GM23248 (cell line): ENCODE data around the gene SETBP1. TPM values are rescaled to one million over a fixed set of nuclear protein-coding genes. Genes with fewer than 3 reads are reported as not detected.
A peak's percentile ranks its signal among the peaks of the same experiment; 100 is the strongest.

Source experiments
- DNase-seq: peaks from one replicate; pipeline ENCODE4 v3.0.0-alpha.2; 2015
- H2AFZ ChIP-seq: fragments of 200-600 bp; sonication (generic); 2 replicates; pipeline ENCODE4 v1.6.1; 2016; ENCODE audit warnings: antibody characterized with exemption
- H3F3A ChIP-seq: fragments of 200-600 bp; sonication (generic); 2 replicates; pipeline ENCODE4 v1.6.1; 2016; ENCODE audit warnings: mild to moderate bottlenecking, antibody characterized with exemption, mixed run types; ENCODE audit not compliant: insufficient read depth
- H3K27ac ChIP-seq: fragments of 200-600 bp; sonication (generic); 2 replicates; pipeline ENCODE4 v1.5.1; 2016; ENCODE audit warnings: mild to moderate bottlenecking
- H3K27me3 ChIP-seq: fragments of 200-600 bp; sonication (generic); replicated peaks from 2 replicates; pipeline ENCODE4 v1.6.1; 2016; ENCODE audit warnings: mild to moderate bottlenecking; ENCODE audit not compliant: insufficient read depth
- H3K36me3 ChIP-seq: fragments of 200-600 bp; sonication (generic); 2 replicates; pipeline ENCODE4 v1.6.1; 2016; ENCODE audit warnings: low read depth, mild to moderate bottlenecking
- H3K4me1 ChIP-seq: fragments of 200-600 bp; sonication (generic); 2 replicates; pipeline ENCODE4 v1.6.1; 2016; ENCODE audit warnings: mild to moderate bottlenecking; ENCODE audit not compliant: insufficient read depth
- H3K4me2 ChIP-seq: fragments of 200-600 bp; sonication (generic); one replicate; pipeline ENCODE4 v1.6.1; 2016; ENCODE audit warnings: mild to moderate bottlenecking; ENCODE audit not compliant: unreplicated experiment
- H3K4me3 ChIP-seq: fragments of 200-600 bp; sonication (generic); 2 replicates; pipeline ENCODE4 v1.5.1; 2016; ENCODE audit warnings: mild to moderate bottlenecking
- H3K79me2 ChIP-seq: fragments of 200-600 bp; sonication (generic); 2 replicates; pipeline ENCODE4 v1.6.1; 2016; ENCODE audit warnings: mild to moderate bottlenecking; ENCODE audit not compliant: insufficient read depth
- H3K9ac ChIP-seq: fragments of 200-600 bp; sonication (generic); 2 replicates; pipeline ENCODE4 v1.6.1; 2016; ENCODE audit warnings: mild to moderate bottlenecking
- H3K9me2 ChIP-seq: fragments of 200-600 bp; sonication (generic); 2 replicates; pipeline ENCODE4 v1.6.1; 2016; ENCODE audit warnings: mixed run types, mild to moderate bottlenecking, moderate library complexity; ENCODE audit not compliant: insufficient read depth
- H3K9me3 ChIP-seq: fragments of 200-600 bp; sonication (generic); one replicate; pipeline ENCODE4 v1.6.1; 2017; ENCODE audit warnings: low read depth
- H4K20me1 ChIP-seq: fragments of 200-600 bp; sonication (generic); 2 replicates; pipeline ENCODE4 v1.6.0; 2016; ENCODE audit not compliant: insufficient read depth
- EZH2 ChIP-seq: fragments of 200-600 bp; sonication (generic); IDR thresholded peaks from 2 replicates; pipeline ENCODE4 v1.6.1; 2018; ENCODE audit warnings: antibody characterized with exemption, mild to moderate bottlenecking; ENCODE audit not compliant: insufficient read depth, poor library complexity, severe bottlenecking
- EZH2phosphoT487 ChIP-seq: fragments of 200-600 bp; sonication (generic); IDR thresholded peaks from 2 replicates; pipeline ENCODE4 v1.6.1; 2018; ENCODE audit warnings: antibody characterized with exemption, moderate library complexity, mild to moderate bottlenecking, low read depth; ENCODE audit not compliant: insufficient read depth
- WGBS, 2 experiments: methylation state at CpG; one replicate each; pipeline ENCODE4 v1.1.6; 2015 to 2017; ENCODE audit warnings: low lambda C conversion rate in 2 of 2, low coverage in 1 of 2; ENCODE audit errors: missing lambda C conversion rate in 2 of 2; 5-methylcytosine and 5-hydroxymethylcytosine counted together
- in situ Hi-C: fragments of 300-500 bp; cut with MboI; formaldehyde crosslinking; loops from 2 replicates; pipeline ENCODE4 v1.15.0; 2020
- polyA plus RNA-seq: library from polyadenylated mRNA; unstranded; fragments of >200 nt; fragmentation: Nextera tagmentation; extraction: Ambion mirVana; gene quantifications from 2 replicates; pipeline ENCODE4 v1.2.1, GENCODE V29; 2016
- total RNA-seq: library from RNA; depleted of rRNA; stranded (reverse); fragments of >200 nt; shearing (Covaris generic); gene quantifications from 2 replicates; pipeline ENCODE4 v1.2.3, GENCODE V29; 2014

The SETBP1 gene
- total and polyA plus RNA-seq, 2 experiments from 2014 or later = 1.3 to 4.1 TPM

GRCh38 chr18:44651478-44651877 lies 29.2 kb upstream of the SETBP1 start:
- no peak overlapping the region for H3K27ac ChIP-seq
- in situ Hi-C loops = loop anchor here (25.0 kb wide), 2 partner anchors 514 to 989 kb away; no protein-coding TSS in a partner anchor
- TF ChIP-seq EZH2 (no peak), EZH2phosphoT487 (no peak)
- no peak overlapping the region for H3K4me3 ChIP-seq
- no peaks in the 10 kb centered on the region for H3K27me3 ChIP-seq
- no peaks in the 10 kb centered on the region for H4K20me1 ChIP-seq
- no peaks in the 10 kb centered on the region for H3K79me2 ChIP-seq
- 36 to 39% methylated on average over 6 of the region's 6 CpGs for WGBS, 2 experiments
- DNase-seq = peak; percentile 78
- H3K36me3 ChIP-seq = no peaks in the 10 kb centered on the region
- peak overlapping the region; percentile 35 for H3K4me2 ChIP-seq
- peaks cover 24% of the 10 kb centered on the region for H3K4me1 ChIP-seq
- no peak overlapping the region for H3K9ac ChIP-seq
- H2AFZ ChIP-seq = no peak overlapping the region
- H3F3A ChIP-seq = peaks cover 9% of the 10 kb centered on the region; the same call in 1 of the 2 replicates
- H3K9me3 ChIP-seq = no peaks in the 10 kb centered on the region
- H3K9me2 ChIP-seq = no peaks in the 10 kb centered on the region

GRCh38 chr18:44651918-44652572 lies 28.6 kb upstream of the SETBP1 start:
- Histone ChIP-seq H3K27me3 (no peaks in the 10 kb centered on the region), H3K9ac (no peak overlapping the region), H2AFZ (no peak overlapping the region), H3K79me2 (no peaks in the 10 kb centered on the region), H3K4me2 (peak overlapping the region; percentile 35), H3K27ac (no peak overlapping the region), H3K4me3 (no peak overlapping the region), H4K20me1 (no peaks in the 10 kb centered on the region), H3F3A (peaks cover 9% of the 10 kb centered on the region; the same call in 1 of the 2 replicates), H3K4me1 (peaks cover 24% of the 10 kb centered on the region), H3K9me3 (no peaks in the 10 kb centered on the region), H3K9me2 (no peaks in the 10 kb centered on the region), H3K36me3 (no peaks in the 10 kb centered on the region)
- DNase-seq = peak; percentile 23
- TF ChIP-seq EZH2 (no peak), EZH2phosphoT487 (no peak)
- in situ Hi-C loops = loop anchor here (25.0 kb wide), 2 partner anchors 515 to 990 kb away; no protein-coding TSS in a partner anchor
- 95 to 97% methylated on average over 6 of the region's 6 CpGs for WGBS, 2 experiments

- peak; percentile 6 for DNase-seq
- Histone ChIP-seq H3K36me3 (no peaks in the 10 kb centered on the region), H3K4me2 (no peak overlapping the region), H3K79me2 (no peaks in the 10 kb centered on the region), H2AFZ (no peak overlapping the region), H3K4me1 (peaks cover 24% of the 10 kb centered on the region), H3K9ac (no peak overlapping the region), H3K27me3 (no peaks in the 10 kb centered on the region), H4K20me1 (no peaks in the 10 kb centered on the region), H3K27ac (no peak overlapping the region), H3F3A (peaks cover 9% of the 10 kb centered on the region; the same call in 1 of the 2 replicates), H3K9me2 (no peaks in the 10 kb centered on the region), H3K4me3 (no peak overlapping the region), H3K9me3 (no peaks in the 10 kb centered on the region)
- TF ChIP-seq EZH2phosphoT487 (no peak), EZH2 (no peak)
- in situ Hi-C loops = loop anchor here (25.0 kb wide), 2 partner anchors 515 to 990 kb away; no protein-coding TSS in a partner anchor
- 87 to 92% methylated on average over 4 of the region's 4 CpGs for WGBS, 2 experiments
These were observed 28.0 kb upstream of the SETBP1 start for GRCh38 chr18:44652722-44653121.

GRCh38 chr18:44654573-44654972 lies 26.1 kb upstream of the SETBP1 start:
- in situ Hi-C loops = loop anchor here (25.0 kb wide), 2 partner anchors 517 to 992 kb away; no protein-coding TSS in a partner anchor
- Histone ChIP-seq H3K9ac (no peak overlapping the region), H3K9me3 (no peaks in the 10 kb centered on the region), H3K4me1 (peaks cover 24% of the 10 kb centered on the region), H3K27ac (peak overlapping the region; percentile 43), H3K4me3 (no peak overlapping the region), H3K4me2 (peak overlapping the region; percentile 51), H3K27me3 (no peaks in the 10 kb centered on the region), H3F3A (peaks cover 9% of the 10 kb centered on the region; the same call in 1 of the 2 replicates), H2AFZ (no peak overlapping the region), H3K9me2 (no peaks in the 10 kb centered on the region), H4K20me1 (no peaks in the 10 kb centered on the region), H3K36me3 (no peaks in the 10 kb centered on the region), H3K79me2 (no peaks in the 10 kb centered on the region)
- DNase-seq = peak; percentile 87
- TF ChIP-seq EZH2phosphoT487 (no peak), EZH2 (no peak)
- 0 to 1% methylated on average over 3 of the region's 3 CpGs for WGBS, 2 experiments
